K562 (cell line): ENCODE measurements around the gene SH2D3A. TPM values are rescaled to one million over a fixed set of nuclear protein-coding genes. Genes with fewer than 3 reads are reported as not detected.

Experiments
- ATAC-seq: fragments of 200-7000 bp; cut with Tn5 transposase; 3 replicates; pipeline ENCODE4 v1.9.1; 2020; ENCODE audit warnings: moderate library complexity
- BruUV-seq: library from RNA; stranded (reverse); fragments of 400-500 nt; replicated peaks from 2 replicates; lab custom pipeline; 2021; lab: Mats Ljungman, UMichigan
- CTCF ChIA-PET: fragments of 300-600 bp; formaldehyde crosslinking; extraction: SDS; loops from one replicate; lab custom pipeline; 2021; ENCODE audit warnings: low intra/inter-chr PET ratio; lab: Yijun Ruan, JAX
- POLR2A ChIA-PET: fragments of 300-600, 350-650 bp; sonication (Branson Sonifier 250); formaldehyde crosslinking; extraction: SDS; loops from one replicate; lab custom pipeline; 2021; ENCODE audit warnings: antibody characterized with exemption, inconsistent platforms; lab: Yijun Ruan, JAX
- DNase-seq, 4 experiments: peaks; one replicate each; pipeline versions ENCODE4 v3.0.0 to v3.0.0-alpha.2; 2011 to 2018; ENCODE audit warnings: low spot score in 3 of 4, mixed read lengths in 3 of 4; ENCODE audit errors: extremely low read depth in 1 of 4
- FAIRE-seq: peaks from 2 replicates; lab custom pipeline; 2011; peaks lifted over from hg19 to GRCh38; lab: Jason Lieb, UNC
- H2AFZ ChIP-seq: 2 replicates; pipeline ENCODE4 v1.6.0; 2011; ENCODE audit warnings: low read depth, low read length, control low read depth, inconsistent platforms
- H3K27ac ChIP-seq: fragments of 200-600 bp; 3 replicates; pipeline ENCODE4 v1.8.0; 2011; ENCODE audit warnings: low read depth, mild to moderate bottlenecking, control low read depth, inconsistent platforms, low read length, moderate library complexity, mixed read lengths; ENCODE audit errors: extremely low read depth
- H3K27me3 ChIP-seq, 2 experiments: fragments of 300-600 bp in 1 of 2; 2 replicates in 1 of 2; 3 replicates in 1 of 2; pipeline versions ENCODE4 v1.6.0 to v1.8.0; 2011; ENCODE audit warnings: inconsistent platforms in 2 of 2, low read length in 2 of 2, mild to moderate bottlenecking in 1 of 2, mixed read lengths in 1 of 2, moderate library complexity in 1 of 2; ENCODE audit not compliant: control insufficient read depth in 2 of 2, insufficient read depth in 2 of 2
- H3K36me3 ChIP-seq: fragments of 300-600 bp; 3 replicates; pipeline ENCODE4 v1.8.0; 2011; ENCODE audit warnings: mild to moderate bottlenecking, low read length, inconsistent platforms; ENCODE audit not compliant: control insufficient read depth, insufficient read depth
- H3K4me1 ChIP-seq, 2 experiments: fragments of 200-600 bp in 1 of 2; replicated peaks in 1 of 2; 2 replicates in 1 of 2; 3 replicates in 1 of 2; pipeline versions ENCODE4 v1.5.1 to v1.8.0; 2011; ENCODE audit warnings: inconsistent platforms in 2 of 2, low read length in 2 of 2, mild to moderate bottlenecking in 1 of 2, mixed read lengths in 1 of 2, moderate library complexity in 1 of 2; ENCODE audit not compliant: control insufficient read depth in 2 of 2, insufficient read depth in 2 of 2
- H3K4me2 ChIP-seq: 2 replicates; pipeline ENCODE4 v1.6.1; 2011; ENCODE audit warnings: low read length, control low read depth, inconsistent platforms, mixed read lengths; ENCODE audit not compliant: insufficient read depth
- H3K4me3 ChIP-seq: fragments of 200-600 bp; sonication (generic), shearing (Covaris generic); 2 replicates; pipeline ENCODE4 v1.5.1; 2016; ENCODE audit warnings: control low read depth, inconsistent platforms
- H3K79me2 ChIP-seq: fragments of 200-600 bp; 3 replicates; pipeline ENCODE4 v1.8.0; 2011; ENCODE audit warnings: low read length, inconsistent platforms; ENCODE audit not compliant: control insufficient read depth, insufficient read depth
- H3K9ac ChIP-seq, 2 experiments: 2 replicates each; pipeline versions ENCODE4 v1.6.0 to v1.6.1; 2011; ENCODE audit warnings: low read depth in 2 of 2, low read length in 2 of 2, control low read depth in 1 of 2, inconsistent platforms in 1 of 2, mild to moderate bottlenecking in 1 of 2, mixed read lengths in 1 of 2; ENCODE audit not compliant: insufficient read depth in 1 of 2
- H3K9me1 ChIP-seq: one replicate; pipeline ENCODE4 v1.6.0; 2011; ENCODE audit warnings: inconsistent platforms, mild to moderate bottlenecking, low read length, moderate library complexity; ENCODE audit not compliant: control insufficient read depth, insufficient read depth
- H3K9me3 ChIP-seq: replicated peaks from 2 replicates; pipeline ENCODE4 v1.5.1; 2011; ENCODE audit warnings: low read depth, low read length, inconsistent platforms; ENCODE audit not compliant: control insufficient read depth, insufficient read depth
- H4K20me1 ChIP-seq: replicated peaks from 2 replicates; pipeline ENCODE4 v1.6.1; 2011; ENCODE audit warnings: low read length, inconsistent platforms, mixed read lengths; ENCODE audit not compliant: control insufficient read depth, insufficient read depth
- EHMT2 ChIP-seq: fragments of 450-650 bp; IDR thresholded peaks from 2 replicates; pipeline ENCODE4 v1.6.1; 2018; ENCODE audit warnings: antibody characterized with exemption
- GABPB2 ChIP-seq: fragments of 250-450 bp; sonication (Bioruptor Pico); conservative IDR thresholded peaks from 2 replicates; pipeline ENCODE4 v1.5.1; 2021; ENCODE audit warnings: mild to moderate bottlenecking
- RBM25 ChIP-seq: fragments of 200-400 bp; formaldehyde crosslinking; IDR thresholded peaks from 2 replicates; pipeline ENCODE4 v1.6.1; 2018; ENCODE audit warnings: low read length, low read depth, moderate library complexity; ENCODE audit not compliant: severe bottlenecking
- SPI1 ChIP-seq: IDR thresholded peaks from 2 replicates; pipeline ENCODE4 v1.6.1; 2011; ENCODE audit warnings: low read depth, low read length, control low read depth, borderline replicate concordance
- TCF3 ChIP-seq: sonication (generic); formaldehyde crosslinking; IDR thresholded peaks from 2 replicates; pipeline ENCODE4 v1.4.0; 2020; ENCODE audit warnings: mild to moderate bottlenecking, missing genetic modification reagents
- WGBS: fragments of 100-300 bp; shearing (Covaris generic); methylation state at CpG from one replicate; pipeline ENCODE4 v1.1.6; 2016; ENCODE audit warnings: low coverage, mixed read lengths; ENCODE audit not compliant: insufficient coverage; ENCODE audit errors: missing lambda C conversion rate; 5-methylcytosine and 5-hydroxymethylcytosine counted together
- in situ Hi-C: fragments of 300-500 bp; cut with MboI; formaldehyde crosslinking; loops from 4 replicates; pipeline ENCODE4 v1.15.0; 2018; ENCODE audit warnings: inconsistent platforms, mixed read lengths
- intact Hi-C: fragments of 100-400 bp; cut with micrococcal nuclease; formaldehyde crosslinking; loops from 2 replicates; pipeline ENCODE4 v1.14.2; 2022
- polyA plus RNA-seq, 8 experiments: library from polyadenylated mRNA; depleted of rRNA in 4 of 8; stranded (reverse) in 5 of 8; unstranded in 3 of 8; fragments of >200 nt; fragmentation: Nextera tagmentation in 2 of 8; fragmentation: Illumina TruSeq in 1 of 8; extraction: Ambion mirVana in 2 of 8; extraction: Trizol in 1 of 8; gene quantifications; 2 replicates each; pipeline versions ENCODE4 v1.2.1 to v1.2.3, GENCODE V29; 2011 to 2014; ENCODE audit warnings: inconsistent platforms in 1 of 8, missing spikeins in 1 of 8
- total RNA-seq, 7 experiments: library from RNA; depleted of rRNA in 6 of 7; stranded (reverse); fragments of >200 nt in 6 of 7; fragmentation: Illumina TruSeq in 2 of 7; extraction: Trizol in 2 of 7; gene quantifications; 2 replicates each; pipeline versions ENCODE4 v1.2.1 to v1.2.3, GENCODE V29; 2011 to 2021; ENCODE audit warnings: low replicate concordance in 1 of 7
- TF ChIP-seq, protein P1 (sequence below): fragments of 200-800 bp; sonication (Bioruptor generic); IDR thresholded peaks from 2 replicates; pipeline ENCODE4 v1.6.1; 2017; ENCODE audit warnings: missing genetic modification characterization, missing compliant biosample characterization
- TF ChIP-seq, protein P2 (sequence below): fragments of 450-650 bp; IDR thresholded peaks from 2 replicates; pipeline ENCODE4 v1.6.1; 2016
- TF ChIP-seq, protein P3 (sequence below): IDR thresholded peaks from 2 replicates; pipeline ENCODE4 v1.6.1; 2011; ENCODE audit not compliant: insufficient read length; ENCODE audit errors: extremely low read depth

SH2D3A gene
- total and polyA plus RNA-seq, 9 of the 15 experiments (the other 6 are each of a cell fraction or from before 2014, with no cell fraction given): 0.75 to 26.3 (median 8.9) TPM

- 0 out of 2 replicates have a peak, but pooled peaks have one; percentile 24 for TF ChIP-seq SPI1
- no peak for TF ChIP-seq EHMT2
- TF ChIP-seq, protein P1, sequence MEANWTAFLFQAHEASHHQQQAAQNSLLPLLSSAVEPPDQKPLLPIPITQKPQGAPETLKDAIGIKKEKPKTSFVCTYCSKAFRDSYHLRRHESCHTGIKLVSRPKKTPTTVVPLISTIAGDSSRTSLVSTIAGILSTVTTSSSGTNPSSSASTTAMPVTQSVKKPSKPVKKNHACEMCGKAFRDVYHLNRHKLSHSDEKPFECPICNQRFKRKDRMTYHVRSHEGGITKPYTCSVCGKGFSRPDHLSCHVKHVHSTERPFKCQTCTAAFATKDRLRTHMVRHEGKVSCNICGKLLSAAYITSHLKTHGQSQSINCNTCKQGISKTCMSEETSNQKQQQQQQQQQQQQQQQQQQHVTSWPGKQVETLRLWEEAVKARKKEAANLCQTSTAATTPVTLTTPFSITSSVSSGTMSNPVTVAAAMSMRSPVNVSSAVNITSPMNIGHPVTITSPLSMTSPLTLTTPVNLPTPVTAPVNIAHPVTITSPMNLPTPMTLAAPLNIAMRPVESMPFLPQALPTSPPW (CRISPR knock-in tag): no peak
- TF ChIP-seq GABPB2 (CRISPR knock-in tag): no peak
- TF ChIP-seq, protein P2, sequence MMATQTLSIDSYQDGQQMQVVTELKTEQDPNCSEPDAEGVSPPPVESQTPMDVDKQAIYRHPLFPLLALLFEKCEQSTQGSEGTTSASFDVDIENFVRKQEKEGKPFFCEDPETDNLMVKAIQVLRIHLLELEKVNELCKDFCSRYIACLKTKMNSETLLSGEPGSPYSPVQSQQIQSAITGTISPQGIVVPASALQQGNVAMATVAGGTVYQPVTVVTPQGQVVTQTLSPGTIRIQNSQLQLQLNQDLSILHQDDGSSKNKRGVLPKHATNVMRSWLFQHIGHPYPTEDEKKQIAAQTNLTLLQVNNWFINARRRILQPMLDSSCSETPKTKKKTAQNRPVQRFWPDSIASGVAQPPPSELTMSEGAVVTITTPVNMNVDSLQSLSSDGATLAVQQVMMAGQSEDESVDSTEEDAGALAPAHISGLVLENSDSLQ: no peak
- TF ChIP-seq TCF3 (CRISPR knock-in tag): peak; percentile 22; the same call in 1 of the 2 replicates
- TF ChIP-seq, all 486 proteins: peak for 5
Observed at GRCh38 chr19:6778386-6778785, 11.2 kb upstream of the SH2D3A start (continued).

- Histone ChIP-seq H3K27me3 (no peaks in the 10 kb centered on the region), H3K9me3 (no peaks in the 10 kb centered on the region), H4K20me1 (0 out of 2 replicates have a peak, but pooled peaks cover 3% of the 10 kb centered on the region), H2AFZ (no peak overlapping the region), H3K9me1 (no peaks in the 10 kb centered on the region), H3K27ac (no peak overlapping the region), H3K79me2 (peaks cover 14% of the 10 kb centered on the region; the same call in 2 of the 3 replicates), H3K4me1 (peaks cover 6 to 26% of the 10 kb centered on the region in 2 experiments; a peak in 4 of 5 replicates), H3K4me2 (no peak overlapping the region), H3K9ac (no peak overlapping the region), H3K4me3 (no peak overlapping the region), H3K36me3 (no peaks in the 10 kb centered on the region)
- in situ Hi-C loops (no loop called here), intact Hi-C loops (no loop called here)
- no peak for FAIRE-seq
- no TSS peak for BruUV-seq
- 30% methylated on average over 2 of the region's 2 CpGs for WGBS
- no peak for DNase-seq
- TF ChIP-seq, protein P3, sequence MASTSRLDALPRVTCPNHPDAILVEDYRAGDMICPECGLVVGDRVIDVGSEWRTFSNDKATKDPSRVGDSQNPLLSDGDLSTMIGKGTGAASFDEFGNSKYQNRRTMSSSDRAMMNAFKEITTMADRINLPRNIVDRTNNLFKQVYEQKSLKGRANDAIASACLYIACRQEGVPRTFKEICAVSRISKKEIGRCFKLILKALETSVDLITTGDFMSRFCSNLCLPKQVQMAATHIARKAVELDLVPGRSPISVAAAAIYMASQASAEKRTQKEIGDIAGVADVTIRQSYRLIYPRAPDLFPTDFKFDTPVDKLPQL: no peak
- TF ChIP-seq RBM25: peak; percentile 76
- ChIA-PET POLR2A (interaction anchor here (0.6 kb wide), 1 partner anchor 12 kb away, joined by 3 read pairs; no protein-coding TSS in a partner anchor), CTCF (no interaction called here)
- no peak for ATAC-seq
Observed at GRCh38 chr19:6777434-6777833, 10.2 kb upstream of the SH2D3A start.
